A673 (cell line): ENCODE measurements around the gene SPATS2L. TPM values are rescaled to one million over a fixed set of nuclear protein-coding genes. Genes with fewer than 3 reads are reported as not detected.

ENCODE experiments used
- BruUV-seq: library from RNA; stranded (reverse); fragments of 400-500 nt; replicated peaks from 2 replicates; lab custom pipeline; 2021; lab: Mats Ljungman, UMichigan
- CTCF ChIA-PET: fragments of 300-600 bp; sonication (Branson Sonifier 250); formaldehyde crosslinking; loops from one replicate; lab custom pipeline; 2022; ENCODE audit warnings: antibody characterized with exemption; lab: Charles Lee
- POLR2A ChIA-PET: fragments of 300-600 bp; sonication (Branson Sonifier 250); formaldehyde crosslinking; loops from one replicate; lab custom pipeline; 2022; ENCODE audit warnings: antibody characterized with exemption; ENCODE audit not compliant: low non-redundant PET; lab: Charles Lee
- DNase-seq: peaks from one replicate; pipeline ENCODE4 v3.0.0-alpha.2; 2015; ENCODE audit warnings: low spot score
- H3K27ac ChIP-seq: fragments of 200-600 bp; sonication (generic); 2 replicates; pipeline ENCODE4 v1.5.1; 2016; ENCODE audit warnings: mixed run types, low read depth, mild to moderate bottlenecking, mixed read lengths, antibody characterized with exemption, low read length; ENCODE audit not compliant: poor library complexity, severe bottlenecking
- H3K27me3 ChIP-seq: fragments of 200-600 bp; sonication (generic); replicated peaks from 2 replicates; pipeline ENCODE4 v1.6.1; 2017; ENCODE audit warnings: mixed run types, low read depth, mild to moderate bottlenecking, mixed read lengths, antibody characterized with exemption, low read length; ENCODE audit not compliant: insufficient read depth, poor library complexity
- H3K36me3 ChIP-seq: fragments of 200-600 bp; sonication (generic); 2 replicates; pipeline ENCODE4 v1.6.1; 2016; ENCODE audit warnings: mixed run types, mild to moderate bottlenecking, mixed read lengths, antibody characterized with exemption, low read length; ENCODE audit not compliant: insufficient read depth, poor library complexity, severe bottlenecking
- H3K4me1 ChIP-seq: fragments of 200-600 bp; sonication (generic); 2 replicates; pipeline ENCODE4 v1.6.1; 2017; ENCODE audit warnings: mixed run types, mild to moderate bottlenecking, mixed read lengths, antibody characterized with exemption, low read length; ENCODE audit not compliant: insufficient read depth, poor library complexity, severe bottlenecking
- H3K4me3 ChIP-seq: fragments of 200-600 bp; sonication (generic); 2 replicates; pipeline ENCODE4 v1.5.1; 2016; ENCODE audit warnings: low read depth, mixed run types, mild to moderate bottlenecking, mixed read lengths, low read length; ENCODE audit not compliant: poor library complexity, severe bottlenecking
- H3K9me3 ChIP-seq: fragments of 200-600 bp; sonication (generic); 2 replicates; pipeline ENCODE4 v1.6.1; 2016; ENCODE audit warnings: mixed run types, low read depth, mild to moderate bottlenecking, mixed read lengths, antibody characterized with exemption, low read length; ENCODE audit not compliant: poor library complexity, severe bottlenecking
- EZH2 ChIP-seq: fragments of 200-600 bp; sonication (generic); IDR thresholded peaks from 2 replicates; pipeline ENCODE4 v1.6.1; 2017; ENCODE audit warnings: borderline replicate concordance, low read depth, mild to moderate bottlenecking, mixed read lengths, antibody characterized with exemption, low read length; ENCODE audit not compliant: poor library complexity, severe bottlenecking
- intact Hi-C: fragments of 100-400 bp; cut with micrococcal nuclease; formaldehyde crosslinking; loops from one replicate; pipeline ENCODE4 v1.10.0; 2022; ENCODE audit not compliant: unreplicated experiment
- total RNA-seq: library from RNA; stranded (reverse); gene quantifications from 2 replicates; pipeline ENCODE4 v1.2.3, GENCODE V29; 2021
- TF ChIP-seq, protein P1 (sequence below): fragments of 300-800, 200-600 bp; sonication (generic); conservative IDR thresholded peaks from 2 replicates; pipeline ENCODE4 v1.5.1; 2017; ENCODE audit warnings: low read depth, mild to moderate bottlenecking, antibody characterized with exemption, low read length, moderate library complexity, mixed read lengths

Gene SPATS2L
- total RNA-seq, 1 experiment from 2014 or later, result 10.0 TPM

GRCh38 chr2:200477667-200478131 is 171.2 kb downstream of the SPATS2L start:
- TF ChIP-seq, protein P1, sequence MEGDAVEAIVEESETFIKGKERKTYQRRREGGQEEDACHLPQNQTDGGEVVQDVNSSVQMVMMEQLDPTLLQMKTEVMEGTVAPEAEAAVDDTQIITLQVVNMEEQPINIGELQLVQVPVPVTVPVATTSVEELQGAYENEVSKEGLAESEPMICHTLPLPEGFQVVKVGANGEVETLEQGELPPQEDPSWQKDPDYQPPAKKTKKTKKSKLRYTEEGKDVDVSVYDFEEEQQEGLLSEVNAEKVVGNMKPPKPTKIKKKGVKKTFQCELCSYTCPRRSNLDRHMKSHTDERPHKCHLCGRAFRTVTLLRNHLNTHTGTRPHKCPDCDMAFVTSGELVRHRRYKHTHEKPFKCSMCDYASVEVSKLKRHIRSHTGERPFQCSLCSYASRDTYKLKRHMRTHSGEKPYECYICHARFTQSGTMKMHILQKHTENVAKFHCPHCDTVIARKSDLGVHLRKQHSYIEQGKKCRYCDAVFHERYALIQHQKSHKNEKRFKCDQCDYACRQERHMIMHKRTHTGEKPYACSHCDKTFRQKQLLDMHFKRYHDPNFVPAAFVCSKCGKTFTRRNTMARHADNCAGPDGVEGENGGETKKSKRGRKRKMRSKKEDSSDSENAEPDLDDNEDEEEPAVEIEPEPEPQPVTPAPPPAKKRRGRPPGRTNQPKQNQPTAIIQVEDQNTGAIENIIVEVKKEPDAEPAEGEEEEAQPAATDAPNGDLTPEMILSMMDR, result no peak
- TF ChIP-seq EZH2, result no peak
- Histone ChIP-seq H3K4me1 (no peaks in the 10 kb centered on the region), H3K36me3 (no peaks in the 10 kb centered on the region), H3K9me3 (no peaks in the 10 kb centered on the region), H3K27me3 (no peaks in the 10 kb centered on the region), H3K4me3 (no peak overlapping the region), H3K27ac (no peak overlapping the region)
- CTCF ChIA-PET, result no interaction called here
- POLR2A ChIA-PET, result no interaction called here
- no peak for DNase-seq
- BruUV-seq, result no TSS peak
- intact Hi-C loops, result no loop called here

DNA sequence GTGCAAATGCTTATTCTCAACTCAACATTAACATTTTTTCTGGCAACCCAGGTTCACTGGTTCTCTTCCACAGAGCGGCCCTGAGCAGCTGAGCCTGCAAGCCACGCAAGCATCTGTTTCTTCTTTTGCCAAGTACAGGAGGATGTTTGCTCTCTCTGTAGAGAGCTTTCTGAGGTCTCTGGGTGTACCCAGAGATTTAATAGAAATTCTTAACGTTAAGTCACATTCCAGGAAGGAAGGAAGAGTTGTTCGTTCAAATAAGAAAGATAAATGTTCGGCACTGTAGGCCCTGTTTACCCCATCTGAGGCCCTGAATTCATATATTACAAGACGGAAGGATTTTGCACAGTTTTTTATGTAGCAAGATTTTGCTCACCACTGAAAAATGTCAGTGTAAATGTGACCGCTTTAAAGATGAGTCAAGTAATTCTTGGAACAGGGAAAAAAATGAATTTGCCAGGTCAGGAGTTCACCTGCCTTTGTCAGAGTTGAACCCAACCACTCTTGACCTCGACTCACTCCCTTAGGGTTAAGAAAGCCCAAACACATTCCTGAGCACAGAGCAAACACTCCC is 173.3 kb downstream of the SPATS2L start:
- Histone ChIP-seq H3K27ac (no peak overlapping the region), H3K36me3 (no peaks in the 10 kb centered on the region), H3K4me1 (no peaks in the 10 kb centered on the region), H3K9me3 (no peaks in the 10 kb centered on the region), H3K4me3 (no peak overlapping the region), H3K27me3 (no peaks in the 10 kb centered on the region)
- POLR2A ChIA-PET, result no interaction called here
- intact Hi-C loops, result loop anchor here (2.0 to 5.0 kb wide), 2 partner anchors 172 to 499 kb away; partner anchors contain the start of gene SPATS2L
- CTCF ChIA-PET, result no interaction called here
- BruUV-seq, result no TSS peak
- DNase-seq, result no peak
- TF ChIP-seq EZH2, result no peak
- TF ChIP-seq, protein P1, result no peak

DNA sequence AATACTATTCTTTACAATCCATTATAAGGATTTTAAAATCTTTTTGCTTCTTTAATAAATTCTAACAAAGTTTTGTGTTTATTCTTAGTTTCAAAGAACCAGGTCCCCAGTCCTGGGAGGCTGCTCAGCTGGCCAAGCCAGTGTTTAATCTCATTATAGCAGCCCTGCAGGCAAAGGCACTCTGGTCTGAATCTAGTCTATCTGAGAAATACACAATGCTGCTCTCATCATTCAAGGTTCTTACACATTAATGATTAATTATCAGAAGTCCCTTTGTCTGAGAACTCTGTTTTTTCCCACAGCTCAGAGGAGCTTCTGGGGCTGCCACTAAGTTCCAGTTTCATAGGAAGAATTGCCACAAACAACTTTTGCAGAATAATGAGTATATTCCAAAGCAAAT is 175.7 kb downstream of the SPATS2L start:
- Histone ChIP-seq H3K9me3 (no peaks in the 10 kb centered on the region), H3K4me3 (no peak overlapping the region), H3K36me3 (no peaks in the 10 kb centered on the region), H3K27me3 (no peaks in the 10 kb centered on the region), H3K27ac (no peak overlapping the region), H3K4me1 (no peaks in the 10 kb centered on the region)
- BruUV-seq, result no TSS peak
- intact Hi-C loops, result loop anchor here (5.0 kb wide), 1 partner anchor 175 kb away; the partner anchor contains the start of gene SPATS2L
- no peak for DNase-seq
- TF ChIP-seq, protein P1, result no peak
- no peak for TF ChIP-seq EZH2
- CTCF ChIA-PET, result interaction anchor here (0.7 to 1.3 kb wide), 3 partner anchors 173 to 585 kb away, joined by 3 to 7 read pairs (median 3); no protein-coding TSS in a partner anchor
- POLR2A ChIA-PET, result interaction anchor here (0.6 kb wide), 1 partner anchor 103 kb away, joined by 3 read pairs; no protein-coding TSS in a partner anchor
